HUES6 (cell line): ENCODE results near the gene ADAMTS3.

Source experiments
- H3K27ac ChIP-seq: 2 replicates; pipeline ENCODE4 v1.7.0; 2013; ENCODE audit warnings: low read depth, mild to moderate bottlenecking, low read length, inconsistent platforms
- H3K27me3 ChIP-seq: 2 replicates; pipeline ENCODE4 v1.6.1; 2013; ENCODE audit warnings: low read length; ENCODE audit not compliant: control insufficient read depth, insufficient read depth
- H3K36me3 ChIP-seq: 2 replicates; pipeline ENCODE4 v1.6.1; 2013; ENCODE audit warnings: low read length; ENCODE audit not compliant: control insufficient read depth, insufficient read depth
- H3K4me1 ChIP-seq: 2 replicates; pipeline ENCODE4 v1.6.1; 2013; ENCODE audit warnings: low read length; ENCODE audit not compliant: control insufficient read depth, insufficient read depth
- H3K4me3 ChIP-seq: 2 replicates; pipeline ENCODE4 v1.5.1; 2013; ENCODE audit warnings: low read depth, low read length
- H3K9ac ChIP-seq: one replicate; pipeline ENCODE4 v1.6.1; 2013; ENCODE audit warnings: mild to moderate bottlenecking, low read length
- H3K9me3 ChIP-seq: 2 replicates; pipeline ENCODE4 v1.6.1; 2013; ENCODE audit warnings: low read depth, low read length; ENCODE audit not compliant: control insufficient read depth, insufficient read depth

Gene ADAMTS3

DNA sequence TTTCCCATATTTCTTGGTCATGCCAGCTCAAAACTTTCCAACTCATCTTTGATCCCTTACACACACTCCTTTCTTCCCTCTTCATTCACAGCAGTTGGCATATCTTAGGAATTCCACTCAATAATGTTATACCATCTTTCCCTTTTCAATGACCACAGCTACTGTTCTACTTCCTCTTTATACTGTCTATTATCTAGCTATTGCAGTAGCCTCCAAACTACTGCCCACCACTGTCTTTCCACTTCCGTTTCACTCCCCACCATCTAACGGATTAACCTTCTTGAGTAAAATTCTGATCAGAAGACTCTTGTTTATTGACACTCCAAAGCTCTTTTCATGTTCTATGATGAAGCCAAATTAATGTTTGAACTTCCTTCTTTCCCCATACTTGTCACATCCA is 55.8 kb downstream of the ADAMTS3 start:
- Histone ChIP-seq H3K4me3 (no peak overlapping the region), H3K9me3 (no peaks in the 10 kb centered on the region), H3K36me3 (no peaks in the 10 kb centered on the region), H3K4me1 (no peaks in the 10 kb centered on the region), H3K9ac (no peak overlapping the region), H3K27ac (no peak overlapping the region), H3K27me3 (no peaks in the 10 kb centered on the region)

DNA sequence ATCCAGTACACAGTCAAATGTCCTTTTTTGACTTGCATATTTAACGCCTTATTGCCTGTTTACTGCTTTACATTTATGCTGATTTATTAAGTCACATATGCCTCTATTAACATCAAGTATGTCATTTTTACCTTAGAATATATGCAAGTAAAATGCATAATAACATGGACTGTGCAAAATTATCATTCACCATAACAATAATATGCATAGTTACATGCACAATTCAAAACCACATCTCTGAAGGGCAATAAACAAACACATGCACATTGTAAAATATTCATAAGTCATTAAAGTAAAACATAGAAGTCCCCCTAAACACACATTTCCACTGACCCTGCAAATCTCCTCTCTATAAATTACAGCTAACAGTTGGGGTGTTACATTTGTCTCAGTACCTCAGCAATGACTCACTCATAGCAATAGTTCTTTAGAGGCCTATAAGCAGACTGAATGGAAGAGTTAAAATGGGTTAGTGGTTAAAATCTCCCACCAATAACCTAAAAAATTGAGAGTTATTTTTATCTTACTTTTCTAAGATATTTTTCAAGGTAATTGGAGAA is 61.1 kb downstream of the ADAMTS3 start:
- H3K4me1 ChIP-seq, result peaks cover 7% of the 10 kb centered on the region; the same call in 1 of the 2 replicates
- no peaks in the 10 kb centered on the region for H3K27me3 ChIP-seq
- no peak overlapping the region for H3K27ac ChIP-seq
- no peak overlapping the region for H3K4me3 ChIP-seq
- no peak overlapping the region for H3K9ac ChIP-seq
- no peaks in the 10 kb centered on the region for H3K36me3 ChIP-seq
- H3K9me3 ChIP-seq, result no peaks in the 10 kb centered on the region

DNA sequence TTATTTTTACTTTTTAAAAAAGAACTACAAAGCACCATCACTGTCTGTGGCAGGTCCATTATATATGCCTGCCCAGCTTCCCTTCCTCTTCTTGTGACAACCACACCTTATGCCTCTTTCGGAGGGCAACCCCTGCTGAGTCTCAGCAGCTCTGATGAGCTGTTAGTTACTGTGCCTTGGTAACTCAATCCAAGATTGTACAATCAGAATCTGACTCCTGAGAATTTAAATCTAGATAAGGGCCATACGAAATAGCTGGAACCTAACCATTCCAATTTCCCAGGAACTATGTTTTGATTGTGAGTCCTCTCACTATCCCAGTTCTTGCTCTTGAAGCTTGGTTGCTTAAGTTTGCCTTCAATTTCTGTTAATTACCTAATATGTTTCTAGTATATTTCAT is 61.9 kb downstream of the ADAMTS3 start:
- Histone ChIP-seq H3K36me3 (no peaks in the 10 kb centered on the region), H3K27ac (no peak overlapping the region), H3K4me1 (peaks cover 7% of the 10 kb centered on the region; the same call in 1 of the 2 replicates), H3K27me3 (no peaks in the 10 kb centered on the region), H3K9ac (no peak overlapping the region), H3K4me3 (no peak overlapping the region), H3K9me3 (no peaks in the 10 kb centered on the region)

DNA sequence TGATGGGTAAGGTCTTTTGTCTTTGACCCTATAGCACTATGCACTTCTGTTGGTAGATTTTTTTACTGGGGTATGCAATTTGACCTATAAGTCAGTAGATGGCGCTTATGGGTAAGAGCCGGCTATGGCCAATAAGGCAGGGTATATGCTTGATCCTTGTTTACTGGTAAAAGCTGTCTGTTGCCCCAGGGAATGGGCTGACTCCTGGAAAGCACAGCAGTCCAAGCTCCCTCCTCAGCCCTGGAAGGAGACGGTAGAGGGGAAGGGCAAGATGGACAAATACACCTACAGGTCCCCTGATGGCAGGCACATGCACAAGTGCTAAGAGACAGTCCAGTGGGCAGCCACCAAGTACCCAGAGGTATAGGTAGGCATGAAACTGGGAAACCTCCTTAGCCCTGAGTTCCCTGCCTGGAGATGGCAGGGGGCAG is 63.7 kb downstream of the ADAMTS3 start:
- H3K36me3 ChIP-seq, result no peaks in the 10 kb centered on the region
- H3K27me3 ChIP-seq, result no peaks in the 10 kb centered on the region

DNA sequence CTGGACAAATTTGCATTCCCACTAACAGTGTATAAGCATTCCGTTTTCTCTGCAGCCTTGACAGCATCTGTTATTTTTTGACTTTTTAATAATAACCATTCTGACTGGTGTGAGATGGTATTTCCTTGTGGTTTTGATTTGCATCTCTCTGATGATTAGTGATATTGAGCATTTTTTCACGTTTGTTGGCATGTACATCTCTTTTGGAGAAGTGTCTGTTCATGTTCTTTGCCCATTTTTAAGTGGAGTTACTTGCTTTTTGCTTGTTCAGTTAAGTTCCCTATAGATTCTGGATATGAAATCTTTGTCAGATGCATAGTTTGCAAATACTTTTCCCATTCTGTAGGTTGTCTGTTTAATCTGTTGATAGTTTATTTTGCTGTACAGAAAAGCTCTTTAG is 68.8 kb downstream of the ADAMTS3 start:
- Histone ChIP-seq H3K36me3 (no peaks in the 10 kb centered on the region), H3K9ac (no peak overlapping the region), H3K4me3 (no peak overlapping the region), H3K27me3 (no peaks in the 10 kb centered on the region), H3K27ac (no peak overlapping the region), H3K9me3 (no peaks in the 10 kb centered on the region), H3K4me1 (no peaks in the 10 kb centered on the region)

More for the DNA sequence above, 63.7 kb downstream of the ADAMTS3 start:
- no peak overlapping the region for H3K4me3 ChIP-seq
- H3K9ac ChIP-seq, result no peak overlapping the region
- H3K9me3 ChIP-seq, result no peaks in the 10 kb centered on the region
- no peak overlapping the region for H3K27ac ChIP-seq
- peaks cover 7% of the 10 kb centered on the region; the same call in 1 of the 2 replicates for H3K4me1 ChIP-seq

DNA sequence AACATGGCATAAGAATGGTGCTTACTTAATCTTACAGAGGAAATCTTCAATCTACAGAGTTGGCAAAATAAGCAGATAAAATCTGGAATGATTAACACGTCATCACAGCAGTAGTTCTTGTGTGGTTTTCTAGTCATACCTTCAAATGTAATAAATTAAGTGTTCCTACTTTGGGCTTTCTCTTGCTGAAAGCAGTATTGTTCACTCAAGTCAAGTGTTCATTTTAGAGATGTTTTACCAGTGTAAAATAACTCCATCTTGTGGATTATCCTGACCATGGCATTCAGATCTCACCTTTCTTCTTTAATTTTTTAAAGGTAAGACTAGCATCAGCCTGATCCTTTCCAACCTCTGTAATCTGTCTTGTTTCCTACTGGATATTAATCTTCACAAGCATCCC is 72.9 kb downstream of the ADAMTS3 start:
- no peaks in the 10 kb centered on the region for H3K4me1 ChIP-seq
- no peaks in the 10 kb centered on the region for H3K36me3 ChIP-seq
- H3K27ac ChIP-seq, result no peak overlapping the region
- H3K9ac ChIP-seq, result no peak overlapping the region
- no peaks in the 10 kb centered on the region; the same call in 1 of the 2 replicates for H3K9me3 ChIP-seq
- H3K4me3 ChIP-seq, result no peak overlapping the region
- no peaks in the 10 kb centered on the region for H3K27me3 ChIP-seq

DNA sequence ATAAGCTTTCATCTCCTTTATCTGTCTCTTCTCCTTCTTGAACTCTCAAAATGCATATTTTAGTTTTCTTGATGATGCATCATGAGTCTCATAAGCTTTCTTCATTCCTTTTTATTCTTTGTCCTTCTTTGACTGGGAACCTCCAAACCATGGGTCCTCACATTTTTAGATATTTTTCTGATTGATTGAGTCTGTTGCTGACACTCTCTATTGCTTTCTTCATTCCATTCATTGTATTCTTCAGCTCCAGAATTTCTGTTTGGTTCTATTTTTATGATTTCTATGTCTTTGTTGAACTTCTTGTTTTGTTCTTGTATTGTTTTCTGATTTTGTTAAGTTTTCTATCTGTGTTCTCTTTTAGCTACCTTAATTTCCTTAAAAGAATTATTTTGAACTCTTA is 74.9 kb downstream of the ADAMTS3 start:
- no peak overlapping the region for H3K4me3 ChIP-seq
- no peaks in the 10 kb centered on the region for H3K36me3 ChIP-seq
- no peaks in the 10 kb centered on the region for H3K27me3 ChIP-seq
- H3K4me1 ChIP-seq, result no peaks in the 10 kb centered on the region
- H3K27ac ChIP-seq, result no peak overlapping the region
- H3K9ac ChIP-seq, result no peak overlapping the region
- no peaks in the 10 kb centered on the region; the same call in 1 of the 2 replicates for H3K9me3 ChIP-seq

DNA sequence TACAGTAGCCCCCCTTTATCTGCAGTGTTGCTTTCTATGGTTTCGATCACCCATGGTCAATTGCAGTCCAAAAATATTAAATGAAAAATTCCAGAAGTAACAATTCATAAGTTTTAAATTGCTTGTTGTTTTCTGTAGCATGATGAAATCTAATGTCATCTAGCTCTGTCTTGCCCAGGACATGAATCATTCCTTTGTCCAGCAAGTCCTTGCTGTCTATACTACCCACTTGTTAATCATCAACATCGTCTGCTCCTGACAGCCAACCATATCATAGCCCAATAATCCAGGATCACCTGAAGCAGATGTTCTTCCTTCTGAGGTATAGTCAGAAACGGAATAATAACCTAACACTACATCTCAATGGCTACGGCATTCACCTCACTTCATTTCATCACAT is 79.8 kb downstream of the ADAMTS3 start:
- no peaks in the 10 kb centered on the region for H3K9me3 ChIP-seq
- no peaks in the 10 kb centered on the region for H3K36me3 ChIP-seq
- H3K4me3 ChIP-seq, result no peak overlapping the region
- H3K27ac ChIP-seq, result no peak overlapping the region
- H3K9ac ChIP-seq, result no peak overlapping the region
- H3K27me3 ChIP-seq, result no peaks in the 10 kb centered on the region
- no peaks in the 10 kb centered on the region for H3K4me1 ChIP-seq

DNA sequence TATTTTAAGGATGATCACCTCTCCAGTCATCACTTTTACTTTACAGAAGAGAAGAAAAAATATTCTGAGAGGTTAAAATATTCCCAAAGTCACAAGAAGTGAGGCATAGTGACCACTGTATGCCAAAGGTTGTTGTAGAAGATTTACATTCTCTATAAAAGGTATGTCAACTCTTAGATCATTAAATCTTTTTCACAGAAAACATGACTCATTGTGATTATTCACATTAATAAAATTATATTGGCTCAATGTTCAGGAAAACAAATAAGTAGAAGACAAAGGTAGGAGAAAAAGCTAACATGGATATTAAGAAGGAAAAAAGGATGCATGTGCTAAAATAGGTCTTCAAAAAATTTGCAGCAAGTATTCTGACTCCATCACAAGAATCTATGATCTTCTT is 82.0 kb downstream of the ADAMTS3 start:
- H3K36me3 ChIP-seq, result no peaks in the 10 kb centered on the region
- H3K9me3 ChIP-seq, result no peaks in the 10 kb centered on the region
- H3K9ac ChIP-seq, result no peak overlapping the region
- no peak overlapping the region for H3K4me3 ChIP-seq
- no peaks in the 10 kb centered on the region for H3K4me1 ChIP-seq
- H3K27ac ChIP-seq, result no peak overlapping the region
- no peaks in the 10 kb centered on the region for H3K27me3 ChIP-seq

DNA sequence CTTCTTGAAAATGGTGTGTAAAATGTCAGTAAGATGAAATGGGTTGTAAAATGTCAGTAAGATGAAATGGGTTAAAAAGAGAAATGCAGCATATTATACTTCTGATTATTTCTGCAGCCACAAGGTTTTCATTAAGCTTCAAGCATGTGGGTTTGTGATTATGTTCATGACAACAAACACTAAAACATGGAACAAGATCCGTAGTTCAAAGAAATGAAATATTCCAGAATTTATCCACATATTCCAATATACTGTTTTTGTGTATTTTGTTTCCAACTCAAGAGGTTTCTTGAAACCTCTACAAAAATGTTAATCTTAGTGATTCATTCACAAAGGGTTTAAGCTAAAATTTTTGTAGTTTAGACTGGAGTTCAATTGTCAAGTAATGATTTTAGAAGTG is 84.0 kb downstream of the ADAMTS3 start:
- Histone ChIP-seq H3K9ac (no peak overlapping the region), H3K27ac (no peak overlapping the region), H3K4me1 (no peaks in the 10 kb centered on the region), H3K4me3 (no peak overlapping the region), H3K9me3 (no peaks in the 10 kb centered on the region), H3K27me3 (no peaks in the 10 kb centered on the region), H3K36me3 (no peaks in the 10 kb centered on the region)

DNA sequence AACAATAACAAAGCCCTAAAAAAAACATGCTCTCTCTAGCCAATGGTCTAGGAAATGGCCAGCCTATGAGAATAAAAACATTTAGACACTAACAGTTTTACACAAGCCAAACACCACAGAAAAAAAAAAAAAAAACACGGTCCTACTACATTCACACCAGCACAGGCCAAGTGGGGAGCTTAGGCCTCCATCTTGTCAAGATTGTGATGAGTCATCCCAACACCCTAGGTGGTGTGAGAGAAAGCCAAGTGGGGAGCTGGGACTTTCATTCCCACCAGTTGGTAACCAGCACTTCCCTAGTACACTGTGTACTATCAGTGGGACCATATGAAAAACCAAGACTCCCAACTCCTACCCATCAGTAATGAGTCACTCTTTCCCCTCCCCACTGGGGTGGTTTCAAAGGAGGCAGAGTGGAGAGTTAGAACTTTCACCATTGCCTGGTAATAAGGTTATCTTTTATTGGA is 95.6 kb downstream of the ADAMTS3 start:
- no peak overlapping the region for H3K9ac ChIP-seq
- no peak overlapping the region for H3K4me3 ChIP-seq
- no peaks in the 10 kb centered on the region for H3K27me3 ChIP-seq
- peak overlapping the region; percentile 68; the same call in 1 of the 2 replicates for H3K27ac ChIP-seq
- no peaks in the 10 kb centered on the region for H3K9me3 ChIP-seq
- no peaks in the 10 kb centered on the region for H3K4me1 ChIP-seq
- H3K36me3 ChIP-seq, result no peaks in the 10 kb centered on the region
